HG03175 (cell line): ENCODE measurements around the gene KCTD11.

Experiments used
- ATAC-seq: cut with Tn5 transposase; IDR thresholded peaks from one replicate; pipeline ENCODE4 v1.9.1; 2021; ENCODE audit warnings: mild to moderate bottlenecking, moderate library complexity; ENCODE audit not compliant: unreplicated experiment

The KCTD11 gene

DNA sequence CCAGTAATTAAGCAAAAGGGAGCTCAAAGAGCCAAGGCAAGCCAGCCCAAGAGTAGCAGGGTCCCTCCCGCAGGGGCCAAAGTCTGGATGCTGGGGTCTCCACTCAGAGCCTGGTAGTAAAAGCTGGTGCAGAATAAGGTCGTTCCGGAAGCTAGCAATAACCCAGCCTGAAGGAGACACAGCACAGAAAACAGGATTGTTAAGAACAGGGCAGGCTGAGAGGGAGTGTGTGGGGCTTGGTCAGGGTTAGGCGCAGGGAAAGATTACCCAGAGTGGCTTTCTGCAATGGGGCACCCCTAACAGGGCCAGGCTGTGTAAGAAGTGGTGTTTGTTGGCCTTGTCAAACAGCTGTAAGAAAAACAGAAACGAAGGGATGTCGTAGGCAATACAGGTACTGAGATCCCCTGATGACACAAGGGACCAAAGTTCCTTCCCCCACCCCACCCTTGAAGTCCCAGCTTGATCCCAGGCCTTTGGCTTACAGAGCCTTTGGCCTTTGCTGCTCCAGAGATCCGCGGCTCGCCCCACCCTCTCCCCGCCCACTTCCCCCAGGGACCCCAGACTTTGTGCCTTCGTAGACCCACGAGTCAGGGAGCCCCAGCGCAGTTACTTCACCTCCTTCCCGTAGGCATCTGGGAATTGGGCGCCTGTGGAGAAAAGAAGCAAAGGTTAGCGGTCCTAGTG, 51.2 kb downstream of the KCTD11 start:
- ATAC-seq: no peak

GRCh38 chr17:7403727-7403976, 51.7 kb downstream of the KCTD11 start:
- ATAC-seq: no peak

GRCh38 chr17:7403977-7404736, 52.2 kb downstream of the KCTD11 start, which contains the start of gene TMEM256:
TMEM256 (minus strand) TSS chr17:7404097; CDS start chr17:7404084, 13 bp downstream.
- ATAC-seq: peak; percentile 94
